GM21515 (cell line): ENCODE results near the gene P4HTM.

Experiments used
- ATAC-seq: cut with Tn5 transposase; IDR thresholded peaks from one replicate; pipeline ENCODE4 v1.9.1; 2021; ENCODE audit not compliant: unreplicated experiment

The P4HTM gene

DNA sequence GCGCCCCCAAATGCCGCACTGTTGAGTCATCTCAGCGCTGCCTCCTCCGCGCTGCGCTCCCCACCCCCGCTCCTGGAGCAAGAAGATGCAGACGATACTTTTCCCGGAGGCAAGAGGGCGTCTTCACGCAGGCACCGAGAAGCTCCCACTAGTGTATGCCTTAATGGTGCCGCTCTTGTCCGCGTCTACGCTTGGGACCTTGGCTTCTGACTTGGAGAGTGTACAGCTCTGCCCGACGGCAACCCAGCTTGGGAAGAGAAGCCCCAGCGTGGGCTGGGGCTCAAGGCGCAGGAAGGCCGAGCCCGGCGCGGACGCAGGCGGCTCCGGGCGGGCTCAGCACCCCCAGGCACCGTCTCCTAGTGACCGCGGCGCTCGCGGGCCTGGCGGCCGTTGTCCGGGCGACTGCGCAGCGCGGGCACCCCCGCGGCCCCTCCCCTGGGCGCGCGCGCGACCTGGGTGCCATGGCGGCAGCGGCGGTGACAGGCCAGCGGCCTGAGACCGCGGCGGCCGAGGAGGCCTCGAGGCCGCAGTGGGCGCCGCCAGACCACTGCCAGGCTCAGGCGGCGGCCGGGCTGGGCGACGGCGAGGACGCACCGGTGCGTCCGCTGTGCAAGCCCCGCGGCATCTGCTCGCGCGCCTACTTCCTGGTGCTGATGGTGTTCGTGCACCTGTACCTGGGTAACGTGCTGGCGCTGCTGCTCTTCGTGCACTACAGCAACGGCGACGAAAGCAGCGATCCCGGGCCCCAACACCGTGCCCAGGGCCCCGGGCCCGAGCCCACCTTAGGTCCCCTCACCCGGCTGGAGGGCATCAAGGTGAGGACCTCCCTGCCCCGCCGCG, at the start of gene P4HTM:
P4HTM (plus strand) TSS at position 446 of the 840 bp plus-strand sequence; CDS start at position 462, 16 bp downstream.
- ATAC-seq = no peak

GRCh38 chr3:48945432-48945831, 44.6 kb upstream of the P4HTM start:
- ATAC-seq = no peak

GRCh38 chr3:48945891-48946549, 44.0 kb upstream of the P4HTM start:
- ATAC-seq = no peak

DNA sequence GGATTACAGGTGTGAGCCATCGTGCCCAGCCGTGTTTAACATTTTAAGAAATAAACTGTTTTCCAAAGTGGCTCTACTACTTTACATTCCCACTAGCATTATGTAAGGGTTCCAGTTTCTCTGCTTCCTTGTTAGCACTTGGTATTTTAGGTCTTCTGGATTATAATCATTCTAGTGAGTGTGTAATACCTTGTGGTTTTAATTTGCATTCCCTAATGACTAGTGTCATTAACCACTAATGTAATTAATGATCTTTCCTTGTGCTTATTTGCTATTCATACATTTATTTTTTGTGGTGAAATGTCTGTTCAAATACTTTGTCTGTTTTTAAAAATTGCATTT, 40.7 kb upstream of the P4HTM start:
- no peak for ATAC-seq

DNA sequence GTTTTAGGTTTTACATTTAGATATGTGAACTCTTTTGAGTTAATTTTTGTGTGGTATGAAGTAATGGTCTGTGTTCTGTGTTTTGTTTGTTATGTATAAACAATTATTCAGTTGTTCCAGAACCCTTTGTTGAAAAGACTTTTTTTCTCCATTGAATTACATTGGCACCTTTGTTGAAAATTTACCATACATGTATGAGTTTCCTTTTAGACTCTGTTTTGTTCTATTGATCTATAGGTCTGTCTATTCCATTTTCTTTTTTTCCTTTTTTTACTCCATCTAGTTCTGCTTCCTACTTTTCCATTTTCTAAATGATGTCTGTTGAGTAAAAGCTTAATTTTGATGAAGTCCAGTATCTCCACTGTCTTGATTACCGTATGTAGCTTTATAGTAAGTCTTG, 40.0 kb upstream of the P4HTM start:
- ATAC-seq = no peak

- ATAC-seq = no peak
Observed at GRCh38 chr3:48951764-48952163, 38.3 kb upstream of the P4HTM start.

GRCh38 chr3:48952510-48953118, 37.4 kb upstream of the P4HTM start:
- ATAC-seq = no peak

DNA sequence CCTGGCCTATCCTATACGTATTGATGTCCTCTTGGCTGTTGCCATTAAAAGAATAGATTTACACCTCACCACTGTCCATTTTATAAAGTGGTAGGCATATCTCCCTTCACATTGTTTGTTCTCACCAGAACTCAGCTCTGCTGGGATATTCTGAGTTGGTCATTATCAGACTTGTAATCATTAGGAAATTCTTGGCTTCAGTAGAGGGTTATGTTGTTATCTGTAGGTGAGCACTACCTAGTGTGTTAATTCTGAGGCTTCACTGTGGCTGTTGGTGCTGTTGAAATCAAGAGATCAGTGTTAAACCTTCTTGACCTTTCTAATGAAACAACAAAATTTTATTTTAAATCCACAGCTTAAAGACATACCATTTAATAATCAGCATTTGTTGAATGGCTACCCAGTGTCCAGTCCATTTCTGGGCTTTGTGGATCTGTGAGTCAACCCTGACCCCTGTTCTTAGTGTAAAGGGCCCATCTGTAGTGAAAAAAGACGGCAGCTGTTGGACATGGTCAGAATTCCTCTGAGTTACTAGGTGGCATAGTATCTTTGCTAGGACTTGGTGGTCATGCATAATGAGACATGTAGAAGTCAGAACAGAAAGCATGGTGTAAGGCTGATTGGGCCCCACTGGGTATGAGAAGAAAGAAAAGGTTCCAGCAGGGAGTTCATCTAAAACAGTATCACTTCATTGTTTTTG, 32.9 kb upstream of the P4HTM start:
- no peak for ATAC-seq

DNA sequence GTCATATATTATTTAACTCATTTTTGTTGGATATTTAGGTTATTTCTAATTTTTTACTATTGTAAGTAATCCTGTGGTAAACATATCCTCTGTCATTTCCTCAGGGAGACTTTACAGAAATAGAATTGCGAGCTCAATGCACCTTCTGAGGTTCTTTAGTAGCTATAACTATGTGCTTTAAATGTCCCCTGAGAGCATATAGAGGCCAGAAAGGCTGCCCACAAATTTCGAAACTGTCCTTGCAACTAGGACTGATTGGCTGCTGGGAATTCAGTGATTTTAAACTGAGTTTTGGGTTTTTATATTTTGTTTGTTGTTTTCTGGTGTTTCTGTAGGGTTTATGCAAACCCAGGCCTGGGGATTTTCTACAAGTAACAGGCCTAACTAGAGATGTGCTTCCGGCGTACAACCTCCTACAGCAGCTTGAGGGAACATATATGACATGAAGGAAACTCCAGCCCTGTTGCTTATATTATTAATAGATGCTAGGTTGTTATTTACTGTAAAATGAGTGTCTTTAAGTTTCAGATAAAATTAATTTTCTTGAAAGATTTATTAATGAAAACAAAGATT, 29.1 kb upstream of the P4HTM start:
- ATAC-seq = no peak

DNA sequence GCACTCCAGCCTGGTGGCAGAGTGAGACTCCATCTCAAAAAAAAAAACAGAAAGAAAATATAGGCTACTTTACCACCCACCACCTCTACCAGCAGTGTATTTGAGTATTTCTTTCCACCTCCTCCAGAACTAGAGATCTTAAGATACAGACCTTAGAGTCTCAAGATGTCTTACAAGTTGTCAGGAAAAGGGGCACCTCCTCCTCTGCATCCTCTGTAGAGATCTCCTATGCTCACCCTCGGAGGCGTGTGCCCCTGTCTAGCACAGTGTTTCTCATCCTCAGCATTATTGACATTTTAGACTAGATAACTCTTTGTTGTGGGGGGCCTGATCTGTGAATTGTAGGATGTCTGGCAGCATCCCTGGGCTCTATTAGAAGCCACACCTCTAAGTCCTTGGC, 27.7 kb upstream of the P4HTM start:
- ATAC-seq = no peak

DNA sequence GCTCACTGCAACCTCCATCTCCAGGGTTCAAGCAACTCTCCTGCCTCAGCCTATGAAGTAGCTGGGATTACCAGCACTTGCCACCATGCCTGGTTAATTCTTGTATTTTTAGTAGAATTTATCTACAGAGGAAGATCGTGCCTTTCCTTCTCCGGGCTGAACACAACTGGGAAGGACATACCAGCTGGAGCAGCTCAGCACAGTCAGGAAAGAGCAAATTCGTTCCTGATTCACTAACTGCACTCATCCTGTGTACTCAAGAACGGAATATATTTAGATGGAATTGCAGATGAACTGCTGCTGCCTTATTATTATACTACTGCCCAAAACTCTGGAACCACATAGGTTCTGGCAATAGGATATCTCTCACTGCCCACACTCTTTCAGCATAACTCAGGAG, 27.1 kb upstream of the P4HTM start:
- ATAC-seq = no peak

DNA sequence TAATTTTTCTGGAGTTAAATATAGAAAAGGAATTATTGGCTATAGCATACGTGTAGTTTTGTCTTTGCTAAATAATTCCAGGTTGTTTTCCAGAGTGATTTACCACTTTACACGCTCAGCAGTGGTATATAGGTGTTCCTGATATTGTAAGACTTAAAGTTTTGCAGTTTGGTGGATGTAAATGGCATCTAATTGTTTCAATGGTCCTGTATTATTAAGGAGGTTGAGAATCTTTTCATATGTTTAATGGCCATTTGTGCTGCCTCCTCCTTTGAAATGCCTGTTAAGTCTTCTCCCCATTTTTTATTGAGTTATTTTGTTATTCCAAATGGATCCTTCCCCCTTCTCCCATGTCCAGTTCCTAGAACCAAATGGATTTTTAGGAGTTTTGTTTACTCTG, 26.4 kb upstream of the P4HTM start:
- no peak for ATAC-seq

DNA sequence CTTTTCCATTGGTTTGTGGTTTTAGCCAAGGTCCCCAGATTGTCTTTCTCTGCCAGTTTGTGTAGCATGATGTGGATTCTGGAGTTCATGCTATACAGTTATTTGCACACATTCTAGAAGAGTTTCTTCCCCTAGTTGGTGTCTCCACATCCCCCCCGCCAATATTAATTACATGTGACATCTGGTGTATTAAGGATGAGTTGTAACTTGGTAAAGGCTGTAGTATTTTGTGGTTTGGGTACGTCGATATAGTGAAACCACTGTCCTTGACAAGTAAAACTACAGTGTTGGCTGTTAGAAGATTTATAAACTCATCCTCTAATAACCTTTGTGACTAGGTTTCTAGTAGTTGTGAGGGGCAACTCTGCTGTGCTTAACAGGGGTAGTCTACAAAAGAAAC, 23.7 kb upstream of the P4HTM start:
- ATAC-seq = no peak

DNA sequence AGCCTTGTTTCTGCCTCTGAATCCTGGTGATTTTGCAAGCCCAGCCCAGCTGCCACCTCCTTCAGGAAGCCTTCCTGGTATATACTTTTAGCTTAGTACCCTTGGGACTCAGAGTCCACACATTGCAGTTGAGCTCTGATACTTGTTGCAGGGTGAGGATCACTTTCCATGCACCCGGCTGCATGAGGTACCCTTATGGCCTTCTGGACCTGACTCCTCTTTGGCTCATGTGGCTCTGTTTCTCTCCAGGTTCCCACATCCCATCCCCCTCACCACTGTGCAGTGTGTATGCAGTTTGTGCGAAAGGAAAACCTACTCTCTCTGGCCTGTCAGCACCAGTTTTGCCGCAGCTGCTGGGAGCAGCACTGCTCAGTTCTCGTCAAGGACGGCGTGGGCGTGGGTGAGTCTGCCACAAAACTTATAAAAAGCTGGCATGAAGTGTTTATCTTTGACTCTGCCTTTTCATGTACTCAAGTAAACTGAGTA, 23.1 kb upstream of the P4HTM start:
- no peak for ATAC-seq

GRCh38 chr3:48970586-48970985, 19.5 kb upstream of the P4HTM start:
- no peak for ATAC-seq

GRCh38 chr3:48974076-48974864, 15.8 kb upstream of the P4HTM start:
- ATAC-seq = no peak

DNA sequence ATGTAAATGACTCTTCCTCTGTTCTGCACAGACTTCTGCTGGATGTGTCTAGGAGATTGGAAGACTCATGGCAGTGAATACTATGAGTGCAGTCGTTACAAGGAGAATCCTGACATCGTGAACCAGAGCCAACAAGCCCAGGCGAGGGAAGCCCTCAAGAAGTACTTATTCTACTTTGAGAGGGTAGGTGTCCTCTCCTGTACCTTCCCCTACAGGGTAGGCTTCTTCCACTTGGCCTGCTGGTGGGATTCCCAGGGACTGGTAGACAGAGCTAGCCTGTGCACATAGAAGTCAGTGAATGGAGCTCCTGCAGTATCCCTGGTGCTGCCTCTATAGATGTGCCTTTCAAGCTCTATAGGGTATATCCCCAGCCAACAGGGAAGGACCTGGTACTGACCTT, 10.6 kb upstream of the P4HTM start:
- ATAC-seq = no peak

GRCh38 chr3:48980295-48980694, 9.7 kb upstream of the P4HTM start:
- no peak for ATAC-seq

DNA sequence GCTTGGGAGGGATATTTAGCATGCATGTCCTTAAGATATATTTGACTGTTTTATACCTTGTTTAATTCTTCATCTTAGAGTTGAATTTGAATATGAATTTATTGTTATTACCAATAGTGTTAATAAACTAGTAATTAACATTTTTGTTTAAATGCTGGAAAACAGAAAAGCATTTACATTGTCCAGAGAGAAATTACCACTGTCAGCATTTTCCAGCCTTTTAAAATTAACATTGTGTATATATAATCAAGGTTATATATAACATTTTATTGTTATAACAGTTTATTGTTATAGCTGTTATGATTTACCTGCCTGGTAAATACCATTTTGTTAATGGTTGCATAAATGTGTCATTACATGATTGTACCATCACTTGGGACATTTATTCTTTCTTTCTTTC, 8.0 kb upstream of the P4HTM start:
- ATAC-seq = no peak

DNA sequence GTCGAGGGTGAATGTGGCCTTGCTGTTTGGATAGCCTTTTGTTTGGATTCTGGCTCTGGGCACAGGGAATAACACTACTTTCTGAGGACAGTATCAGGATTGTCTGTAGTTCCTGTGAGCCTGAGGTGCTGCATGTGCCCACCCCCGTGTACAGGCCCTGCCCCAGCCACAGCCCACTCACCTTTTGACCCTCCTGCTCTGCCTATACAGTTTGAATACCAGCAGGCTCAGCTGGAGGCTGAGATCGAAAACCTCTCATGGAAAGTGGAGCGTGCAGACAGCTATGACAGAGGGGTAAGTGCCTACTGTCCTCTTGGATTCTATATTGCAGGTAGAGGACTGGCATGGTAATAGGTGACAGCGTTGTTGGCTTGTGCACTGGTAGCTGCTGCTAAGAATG, 7.4 kb upstream of the P4HTM start:
- ATAC-seq = no peak
